ENCODE results near the gene PSMA7.
A peak's percentile ranks its signal among the peaks of the same experiment; 100 is the strongest.
"Not testable (repeated sequence)": the region's sequence is repeated elsewhere in the genome, so short reads cannot be mapped to it uniquely, and the experiment has no call there.

Gene PSMA7

DNA sequence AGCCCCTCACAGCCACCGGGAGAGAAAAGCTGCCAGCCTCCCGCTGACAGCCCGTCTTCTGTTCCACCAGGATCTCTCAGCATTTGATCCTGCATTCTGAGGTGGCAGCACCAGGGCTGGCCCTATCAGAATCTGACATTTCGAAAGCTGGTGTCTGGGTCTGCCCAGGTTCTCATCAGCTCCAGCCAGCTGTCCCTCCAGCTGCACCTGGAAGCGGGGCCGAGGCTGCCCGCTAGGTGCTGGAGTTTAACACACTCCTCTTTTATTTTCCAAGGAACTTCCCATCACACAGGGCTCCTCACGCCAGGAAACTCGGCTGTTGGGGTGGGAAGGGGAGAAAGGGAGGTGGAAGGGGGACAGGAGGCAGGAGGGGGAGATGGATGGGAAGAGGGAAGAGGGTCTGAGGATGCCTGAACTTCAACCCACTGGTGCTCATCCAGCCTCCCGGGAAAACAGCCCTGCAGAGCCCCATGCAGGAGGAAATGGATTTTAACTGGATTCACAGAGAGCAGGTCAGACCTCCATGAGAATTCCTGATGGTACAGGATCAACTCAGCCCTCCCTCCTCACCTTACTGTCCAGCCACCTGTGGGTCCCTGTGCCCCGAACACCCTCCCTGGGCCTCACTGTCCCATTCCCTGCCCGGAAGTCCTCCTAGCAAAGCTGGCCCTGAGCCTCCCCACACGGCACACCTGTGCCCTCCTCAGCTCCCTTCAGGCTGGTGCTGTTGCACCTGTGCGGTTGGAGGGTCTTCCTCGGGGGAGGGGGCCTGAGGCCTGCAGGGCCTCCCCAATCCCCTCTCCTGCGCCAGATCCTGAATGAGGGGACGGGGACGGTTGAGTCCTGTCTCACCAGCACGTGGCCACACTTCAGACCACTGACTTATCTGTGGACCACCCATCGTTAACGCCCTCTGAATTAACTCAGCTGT is 24.8 kb downstream of the PSMA7 start:
- DNase-seq = no peak

DNA sequence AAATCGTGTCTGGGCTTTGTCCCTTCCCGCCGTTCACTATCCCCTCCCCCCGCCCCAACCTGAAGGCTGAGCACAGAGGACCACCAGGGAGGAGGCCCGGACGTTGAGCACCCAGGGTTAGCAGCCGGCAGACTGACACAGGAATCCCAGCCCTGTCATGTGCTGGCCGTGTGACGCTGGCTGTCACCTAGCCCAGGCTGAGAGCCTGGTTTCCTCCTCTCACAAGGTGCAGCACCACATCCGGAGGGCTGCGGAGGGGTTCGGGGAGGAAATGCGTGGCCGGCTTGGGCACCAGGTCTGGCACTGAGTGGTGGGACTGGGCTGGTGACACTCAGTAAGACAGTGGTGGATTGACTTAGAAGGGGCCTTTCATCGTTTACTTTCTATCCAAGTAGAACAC is 25.5 kb downstream of the PSMA7 start:
- peak; percentile 60 for DNase-seq

DNA sequence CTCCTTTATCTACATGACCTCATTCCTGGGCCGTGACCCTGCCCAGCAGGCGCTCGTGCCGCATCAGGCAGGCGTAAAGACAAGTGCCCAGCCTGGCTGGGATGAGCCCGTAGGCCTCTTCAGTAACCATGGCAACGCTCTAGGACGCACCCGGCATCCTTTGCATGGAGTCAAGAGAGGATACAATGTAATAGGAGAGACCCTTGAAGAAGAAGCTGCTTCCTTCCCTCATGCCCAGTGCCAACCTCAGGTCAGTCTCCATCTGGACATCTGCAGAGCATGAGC is 25.9 kb downstream of the PSMA7 start:
- no peak for DNase-seq

DNA sequence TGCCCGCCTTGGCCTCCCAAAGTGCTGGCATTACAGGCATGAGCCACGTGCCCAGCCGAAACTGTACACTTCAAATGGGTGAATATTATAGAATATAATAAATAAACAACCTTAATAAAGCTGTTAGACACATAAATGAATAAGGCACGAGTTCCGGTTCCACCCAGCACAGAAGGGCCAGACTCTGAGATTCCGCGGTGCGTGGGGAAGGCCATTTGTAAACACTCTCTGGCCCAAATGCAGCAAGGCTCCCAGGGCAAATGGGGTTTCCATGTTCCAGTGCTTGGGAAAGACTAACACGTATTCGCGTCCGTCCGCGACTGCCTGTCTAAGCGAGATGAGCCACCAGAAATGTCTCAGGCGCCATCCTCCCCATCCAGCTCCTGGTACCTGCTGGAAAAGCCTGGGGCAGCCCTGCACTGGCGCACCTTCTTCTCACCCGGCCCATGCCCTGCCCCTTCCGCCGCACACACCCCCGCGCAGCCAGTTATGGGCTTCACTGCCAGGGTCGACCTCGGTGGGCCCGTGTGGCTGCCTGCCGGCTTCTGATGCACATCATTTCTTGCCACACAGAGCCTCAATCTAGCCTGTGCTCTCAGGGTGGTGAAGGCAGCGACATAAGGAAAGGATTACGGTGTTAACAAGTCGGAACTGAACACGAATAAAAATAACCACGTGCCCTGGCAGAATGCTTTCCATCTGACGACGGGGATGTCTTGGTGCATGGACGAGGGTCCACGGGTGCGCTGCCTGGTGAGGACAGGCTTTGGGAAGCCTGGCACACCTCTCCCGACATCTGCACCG is 26.4 kb downstream of the PSMA7 start:
- no peak for DNase-seq

DNA sequence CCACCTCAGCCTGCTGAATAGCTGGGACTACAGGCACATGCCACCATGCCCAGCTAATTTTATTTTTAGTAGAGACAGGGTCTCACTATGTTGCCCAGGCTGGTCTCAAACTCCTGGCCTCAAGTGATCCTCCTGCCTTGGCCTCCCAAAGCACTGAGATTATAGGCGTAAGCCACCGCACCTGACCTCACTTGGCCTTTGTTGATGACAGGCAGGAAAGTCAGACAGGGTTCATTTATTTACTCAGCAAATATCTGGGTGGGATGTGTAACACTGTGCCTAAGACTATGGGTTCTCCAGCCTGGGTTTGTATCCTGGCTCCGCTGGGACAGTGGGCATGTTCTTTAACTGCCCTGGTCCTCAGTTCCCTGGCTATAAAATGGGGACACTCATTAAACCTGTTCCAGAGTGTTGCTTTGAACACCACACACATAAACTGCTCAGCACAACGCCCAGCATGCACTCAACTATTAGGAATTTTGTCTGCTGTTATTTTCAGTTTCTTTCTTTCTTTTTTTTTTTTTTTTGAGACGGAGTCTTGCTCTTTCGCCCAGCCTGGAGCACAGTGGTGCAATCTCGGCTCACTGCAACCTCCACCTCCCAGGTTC is 27.3 kb downstream of the PSMA7 start:
- not testable (repeated sequence) for DNase-seq

DNA sequence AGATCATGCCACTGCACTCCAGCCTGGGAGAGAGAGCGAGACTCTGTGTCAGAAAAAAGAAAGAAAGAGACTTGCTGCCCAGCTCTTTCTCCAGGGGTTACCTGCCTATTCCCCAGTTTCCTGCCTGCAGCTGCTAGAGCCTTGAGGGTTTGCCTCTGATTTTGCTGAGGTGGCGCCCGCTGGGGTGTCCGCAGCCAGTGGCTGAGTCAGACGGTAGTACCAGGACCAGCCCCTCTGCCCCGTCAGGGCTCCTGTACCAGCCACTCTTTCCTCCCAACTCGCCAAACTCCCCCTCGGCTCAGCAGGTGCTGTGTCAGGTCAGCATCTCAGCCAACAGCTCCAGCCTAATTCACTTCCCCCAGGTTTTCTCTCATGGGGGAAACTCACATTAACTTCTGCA is 28.3 kb downstream of the PSMA7 start:
- no peak for DNase-seq

DNA sequence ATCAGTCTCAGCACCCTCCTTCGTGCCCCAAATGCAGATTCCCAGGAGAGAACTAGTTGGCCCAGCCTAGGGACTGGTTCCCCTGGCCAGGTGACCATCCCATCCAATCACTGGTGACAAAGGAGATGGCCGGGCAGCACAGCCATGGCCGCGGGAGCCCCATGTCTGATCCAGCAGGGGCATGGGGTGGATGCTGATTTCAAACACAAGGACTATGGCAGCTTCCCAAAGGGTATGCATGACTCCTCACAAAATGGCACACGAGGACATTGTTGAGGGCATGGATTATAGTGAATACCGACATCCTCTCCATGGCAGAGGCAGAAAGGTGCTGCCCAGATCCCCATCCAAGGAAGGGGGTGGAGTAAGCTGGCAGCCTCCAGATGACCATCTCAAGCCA is 30.8 kb downstream of the PSMA7 start:
- DNase-seq = no peak

DNA sequence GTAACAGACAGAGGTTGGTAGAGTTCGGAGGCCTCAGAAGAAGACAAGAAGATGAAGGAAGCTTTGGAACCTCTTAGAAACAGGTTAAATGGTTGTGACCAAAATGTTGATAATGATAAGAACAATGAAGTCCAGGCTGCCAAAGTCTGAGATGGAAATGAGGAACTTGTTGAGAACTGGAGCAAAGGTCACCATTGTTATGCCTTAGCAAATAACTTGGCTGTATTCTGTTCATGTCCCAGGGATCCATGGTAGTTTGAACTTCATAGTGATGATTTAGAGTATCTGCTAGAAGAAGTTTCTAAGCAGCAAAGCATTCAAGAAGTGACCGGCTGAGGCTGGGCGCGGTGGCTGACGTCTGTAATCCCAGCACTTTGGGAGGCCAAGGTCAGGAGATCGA is 32.0 kb downstream of the PSMA7 start:
- no peak for DNase-seq

DNA sequence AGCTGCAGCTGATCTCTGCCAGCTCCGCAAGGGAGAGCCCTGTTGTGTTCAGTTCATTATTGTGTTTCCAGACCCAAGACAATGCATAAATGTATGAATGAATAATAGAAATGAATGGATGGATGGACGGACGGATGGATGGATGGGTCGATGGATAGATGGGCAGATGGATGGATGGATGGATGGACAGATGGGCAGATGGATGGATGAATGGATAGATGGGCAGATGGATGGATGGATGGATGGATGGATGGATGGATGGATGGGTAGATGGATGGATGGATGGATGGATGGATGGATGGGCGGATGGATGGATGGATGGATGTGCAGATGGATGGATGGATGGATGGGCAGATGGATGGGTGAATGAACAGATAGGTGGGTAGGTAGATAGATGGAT is 37.6 kb downstream of the PSMA7 start:
- DNase-seq = no peak

DNA sequence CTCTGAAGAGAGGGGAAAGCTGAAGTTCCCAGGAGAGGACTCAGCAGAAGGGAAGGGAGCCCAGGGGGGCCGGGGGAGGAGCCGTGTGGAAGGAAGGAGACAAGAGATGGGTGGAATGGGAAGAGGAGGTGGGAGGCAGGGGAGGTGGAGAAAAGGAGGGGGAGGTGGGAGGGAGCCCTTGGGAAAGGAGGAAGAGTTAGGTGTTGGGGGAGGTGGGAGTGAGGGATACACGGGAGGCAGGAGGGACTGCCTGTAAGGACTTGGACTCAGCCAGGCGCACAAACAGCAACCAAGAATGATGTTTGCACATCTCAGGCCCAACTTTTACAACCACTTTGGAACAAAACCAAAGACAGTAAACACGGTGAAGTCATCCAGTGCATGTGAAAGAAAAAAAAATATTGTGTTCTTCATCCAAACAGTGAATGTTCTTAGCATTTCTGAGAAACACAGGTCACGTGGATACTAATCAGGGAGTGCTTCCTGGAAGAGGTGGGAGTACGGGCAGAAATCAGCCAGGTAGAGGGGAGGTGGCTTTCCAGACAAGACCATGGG is 38.3 kb downstream of the PSMA7 start:
- no peak for DNase-seq

DNA sequence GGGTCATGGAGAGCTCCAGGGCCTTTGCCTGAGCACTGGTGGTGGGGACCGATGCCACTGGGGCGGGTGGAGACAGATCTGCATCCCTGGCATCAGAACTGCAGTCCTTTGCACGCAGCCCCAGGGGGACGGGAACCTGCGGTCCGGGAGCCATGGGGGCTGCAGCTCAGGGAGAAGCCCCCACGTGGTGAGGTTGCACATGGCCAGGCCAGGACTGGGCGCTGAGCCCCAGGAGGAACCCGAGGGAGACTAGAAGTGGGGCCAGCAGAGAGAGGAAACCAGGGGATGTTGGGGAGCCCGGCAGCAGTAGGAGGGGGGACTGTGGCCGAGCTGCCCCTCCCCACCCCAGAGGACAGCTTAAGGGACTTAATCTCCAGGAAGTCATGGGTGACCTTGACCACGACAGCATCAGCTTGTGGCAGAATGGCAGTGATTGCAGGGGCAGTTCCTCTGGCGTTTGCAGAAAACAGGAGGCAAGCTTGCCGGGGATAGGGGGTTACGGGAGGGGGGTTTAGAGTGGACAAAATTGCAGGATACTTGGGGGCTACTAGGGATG is 38.9 kb downstream of the PSMA7 start:
- DNase-seq = no peak

DNA sequence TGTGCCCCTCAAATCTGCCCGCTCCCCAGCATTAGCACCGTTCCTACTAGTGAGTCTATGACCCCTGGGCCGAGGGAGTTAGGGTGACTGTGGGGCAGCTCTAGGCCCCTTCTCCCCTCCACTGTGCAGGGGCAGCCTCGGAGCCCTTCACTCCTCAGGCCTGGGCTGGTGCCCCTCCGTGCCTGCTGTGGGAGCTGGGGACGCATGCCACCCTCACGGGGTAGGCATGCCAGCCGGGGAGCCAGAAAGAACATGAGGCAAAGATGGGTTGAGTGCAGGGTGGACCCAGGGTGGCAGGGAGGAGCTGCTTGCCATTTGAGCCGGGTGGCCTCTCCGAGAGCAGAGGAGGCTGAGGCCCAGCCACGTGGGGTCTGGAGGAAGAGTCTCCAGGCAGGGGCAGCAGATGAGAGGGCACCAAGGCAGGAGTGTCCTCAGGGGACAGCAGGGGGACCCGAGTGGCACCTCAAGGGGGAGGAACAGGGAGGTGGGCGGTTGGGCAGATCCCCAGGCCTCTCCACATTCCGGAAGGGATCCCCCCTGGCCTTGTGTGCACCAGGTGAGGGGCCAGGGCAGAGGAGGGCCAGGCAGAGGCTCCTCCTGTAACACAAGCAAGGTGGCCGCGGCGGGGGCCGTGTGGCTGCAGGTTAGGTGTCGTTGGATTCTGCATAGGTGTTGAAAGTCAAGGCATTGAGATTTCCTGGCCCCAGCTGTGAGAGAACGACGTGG is 39.5 kb downstream of the PSMA7 start:
- no peak for DNase-seq

DNA sequence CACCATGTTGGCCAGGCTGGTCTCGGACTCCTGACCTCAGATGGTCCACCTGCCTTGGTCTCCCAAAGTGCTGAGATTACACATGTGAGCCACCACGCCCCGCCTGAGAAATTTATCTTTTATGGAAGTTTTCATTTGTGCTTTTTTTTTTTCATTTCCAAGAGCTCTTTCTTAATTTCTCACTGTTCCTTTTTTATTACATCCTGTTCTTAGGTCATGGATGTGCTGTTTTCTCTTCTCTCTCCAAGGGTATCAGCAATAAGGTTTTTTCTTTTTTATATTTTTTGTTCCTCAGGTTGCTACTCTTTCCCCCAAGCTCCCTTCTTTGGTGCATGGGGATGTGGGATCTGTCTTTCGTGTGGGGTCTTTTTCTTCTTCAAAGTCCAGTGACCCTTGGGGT is 42.1 kb downstream of the PSMA7 start:
- no peak for DNase-seq

DNA sequence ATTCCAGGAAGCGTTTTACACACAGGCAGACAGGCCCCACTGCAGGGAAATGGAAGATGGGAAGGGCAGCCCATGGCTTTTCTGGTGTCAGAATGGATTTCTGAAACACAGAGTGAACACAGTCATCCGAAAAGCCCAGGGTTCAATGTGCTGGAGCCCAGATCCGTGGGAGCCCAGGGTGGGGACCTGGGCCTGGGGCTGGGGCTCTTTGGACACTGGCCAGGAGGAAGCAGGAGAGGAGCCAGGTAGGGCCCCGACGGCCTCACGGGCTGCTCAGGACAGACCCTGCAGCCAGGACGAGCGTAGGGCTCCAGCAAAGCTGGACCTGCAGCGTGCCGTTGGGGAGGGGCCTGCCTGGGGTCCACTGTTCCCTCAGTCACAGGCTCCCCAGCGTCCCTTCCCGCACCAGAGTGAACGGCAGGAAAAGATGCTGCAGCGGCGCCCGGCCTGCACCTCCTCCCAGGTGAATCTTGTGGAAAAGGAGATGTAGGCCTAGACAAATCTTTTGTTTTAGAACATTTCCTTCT is 45.2 kb downstream of the PSMA7 start:
- no peak for DNase-seq

DNA sequence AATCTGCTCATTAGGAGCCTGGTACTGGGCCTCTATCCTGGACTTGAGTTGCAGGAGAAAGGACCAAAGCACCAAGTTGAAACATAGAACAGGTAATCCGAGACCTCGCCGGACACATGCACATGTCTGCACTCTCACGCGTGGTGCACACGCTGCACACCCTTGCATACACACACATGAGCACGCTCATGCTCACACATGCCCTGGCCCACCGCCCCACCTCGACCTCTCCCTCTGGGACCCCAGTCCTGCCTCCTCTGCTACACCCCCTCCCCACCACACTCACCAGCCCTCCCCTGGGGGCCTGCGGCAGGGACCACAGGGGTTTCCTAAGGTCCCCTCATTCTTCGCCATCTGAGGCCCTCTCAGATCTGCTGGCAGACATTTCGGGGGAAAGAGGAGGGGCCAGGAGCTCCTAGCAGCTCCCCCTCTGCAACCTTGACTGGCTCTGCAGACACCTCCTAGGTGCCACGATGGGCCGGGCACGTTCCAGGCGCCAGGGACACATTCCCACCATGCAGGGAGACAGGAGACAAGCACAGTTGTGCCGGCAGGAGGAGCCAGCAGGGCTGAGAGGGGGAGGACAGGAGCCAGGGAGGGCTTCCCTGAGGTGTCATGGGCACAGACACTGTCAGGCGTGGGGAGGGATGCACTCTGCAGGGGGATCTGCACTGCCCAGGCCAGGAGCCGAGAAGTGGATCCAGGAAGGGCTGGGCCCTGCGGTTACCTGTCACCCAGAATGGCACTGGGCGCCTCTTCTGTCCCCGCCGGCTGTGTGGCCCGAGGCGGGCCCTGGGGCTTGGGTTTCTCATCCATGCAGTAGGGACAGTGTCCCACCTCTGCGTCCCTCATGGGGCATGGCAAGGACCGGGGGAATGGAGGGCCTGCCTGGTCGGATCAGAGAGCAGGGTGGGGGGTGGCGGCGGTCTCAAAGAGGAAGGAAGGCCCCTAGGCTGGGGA is 46.5 kb downstream of the PSMA7 start:
- no peak for DNase-seq

DNA sequence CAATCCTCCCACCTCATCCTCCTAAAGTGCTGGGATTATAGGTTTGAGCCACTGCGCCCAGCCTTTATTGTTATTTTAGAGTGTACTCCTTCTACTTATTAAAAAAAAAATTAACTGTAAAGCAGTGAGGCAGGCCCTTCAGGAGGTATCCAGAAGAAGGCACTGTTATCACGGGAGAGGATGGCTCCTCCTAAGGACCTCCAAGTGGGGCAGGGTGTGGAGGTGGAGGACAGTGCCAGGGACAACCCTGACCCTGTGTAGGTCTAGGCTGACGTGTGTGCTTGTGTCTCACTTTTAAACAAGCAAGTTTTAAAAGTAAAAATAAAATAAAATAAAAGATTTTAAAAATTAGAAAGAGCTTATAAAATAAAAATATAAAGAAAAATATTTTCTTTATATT is 53.8 kb downstream of the PSMA7 start:
- no peak for DNase-seq

DNA sequence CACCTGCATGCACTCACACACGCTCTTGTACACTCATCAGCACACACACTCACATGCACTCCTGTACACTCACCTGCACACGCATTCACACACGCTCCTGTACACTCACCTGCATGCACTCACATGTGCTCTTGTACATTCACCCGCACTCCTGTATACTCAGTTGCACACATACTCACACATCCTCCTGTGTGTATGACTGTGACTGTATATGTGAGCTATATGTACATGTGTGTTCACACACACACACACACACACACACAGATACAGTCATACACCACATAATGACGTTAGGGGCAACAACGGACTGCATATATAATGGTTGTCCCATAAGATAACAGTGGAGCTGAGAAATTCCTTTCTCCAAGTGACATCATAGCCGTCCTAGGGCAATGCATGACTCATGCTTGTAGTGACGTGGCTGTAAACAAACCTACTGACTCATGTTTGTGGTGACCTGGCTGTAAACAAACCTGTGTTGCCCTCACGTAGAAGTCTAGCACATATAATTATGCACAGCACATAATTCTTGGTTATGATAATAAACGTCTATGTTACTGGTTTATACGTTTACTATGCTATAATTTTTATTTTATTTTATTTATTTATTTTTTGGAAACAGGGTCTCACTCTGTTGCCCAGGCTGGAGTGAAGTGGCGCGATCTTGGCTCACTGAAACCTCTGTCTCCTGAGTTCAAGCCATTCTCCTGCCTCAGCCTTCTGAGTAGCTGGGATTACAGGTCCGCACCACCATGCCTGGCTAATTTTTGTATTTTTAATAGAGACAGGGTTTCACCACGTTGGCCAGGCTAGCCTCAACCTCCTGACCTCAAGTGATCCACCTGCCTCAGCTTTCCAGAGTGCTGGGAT is 54.7 kb downstream of the PSMA7 start:
- DNase-seq = no peak

DNA sequence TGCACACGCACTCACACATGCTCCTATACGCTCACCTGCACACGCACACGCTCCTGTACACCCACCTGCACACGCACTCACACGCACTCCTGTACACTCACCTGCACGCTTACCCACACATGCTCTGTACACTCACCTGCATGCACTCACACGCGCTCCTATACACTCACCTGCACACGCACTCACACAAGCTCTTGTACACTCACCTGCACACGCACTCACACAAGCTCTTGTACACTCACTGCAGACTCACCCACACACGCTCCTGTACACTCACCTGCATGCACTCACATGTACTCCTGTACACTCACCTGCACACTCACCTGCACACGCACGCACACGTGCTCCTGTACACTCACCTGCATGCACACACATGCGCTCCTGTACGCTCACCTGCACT is 55.6 kb downstream of the PSMA7 start:
- DNase-seq = no peak

DNA sequence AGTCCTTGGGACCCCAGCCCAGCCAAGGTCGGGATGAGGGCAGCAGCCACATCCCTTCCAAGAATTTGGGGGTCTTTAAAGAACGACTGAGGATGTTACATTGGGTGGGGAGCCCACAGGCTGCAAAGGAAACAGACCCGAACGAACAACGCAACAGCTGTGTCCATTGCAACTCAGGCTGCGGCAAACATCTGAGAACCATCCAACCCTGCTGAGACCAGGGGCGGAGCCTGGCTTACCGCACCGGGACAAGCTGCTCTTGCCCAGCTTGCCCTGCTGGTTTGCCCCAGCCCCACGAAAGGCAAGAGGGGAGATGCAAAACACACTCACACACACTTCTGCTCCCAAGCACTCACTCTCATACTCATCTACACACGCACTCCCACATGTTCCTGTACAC is 56.0 kb downstream of the PSMA7 start:
- no peak for DNase-seq

Data from effector CD8-positive, alpha-beta T cell (primary cell).